ENCODE data around the gene IL6.
"Not testable (repeated sequence)": the region's sequence is repeated elsewhere in the genome, so short reads cannot be mapped to it uniquely, and the experiment has no call there.

GRCh38 chr7:22703978-22704610 is 22.9 kb upstream of the IL6 start:
- TF ChIP-seq EZH2phosphoT487 (IDR thresholded peaks at IDR 0.05; ENCODE audit: borderline replicate concordance); REST (IDR thresholded peaks at IDR 0.05; ENCODE audit: low read depth); TCF7L2 (IDR thresholded peaks at IDR 0.05; ENCODE audit: borderline replicate concordance, extremely low read depth, insufficient read depth, insufficient read length): not testable (repeated sequence)
- TF ChIP-seq, protein P1, sequence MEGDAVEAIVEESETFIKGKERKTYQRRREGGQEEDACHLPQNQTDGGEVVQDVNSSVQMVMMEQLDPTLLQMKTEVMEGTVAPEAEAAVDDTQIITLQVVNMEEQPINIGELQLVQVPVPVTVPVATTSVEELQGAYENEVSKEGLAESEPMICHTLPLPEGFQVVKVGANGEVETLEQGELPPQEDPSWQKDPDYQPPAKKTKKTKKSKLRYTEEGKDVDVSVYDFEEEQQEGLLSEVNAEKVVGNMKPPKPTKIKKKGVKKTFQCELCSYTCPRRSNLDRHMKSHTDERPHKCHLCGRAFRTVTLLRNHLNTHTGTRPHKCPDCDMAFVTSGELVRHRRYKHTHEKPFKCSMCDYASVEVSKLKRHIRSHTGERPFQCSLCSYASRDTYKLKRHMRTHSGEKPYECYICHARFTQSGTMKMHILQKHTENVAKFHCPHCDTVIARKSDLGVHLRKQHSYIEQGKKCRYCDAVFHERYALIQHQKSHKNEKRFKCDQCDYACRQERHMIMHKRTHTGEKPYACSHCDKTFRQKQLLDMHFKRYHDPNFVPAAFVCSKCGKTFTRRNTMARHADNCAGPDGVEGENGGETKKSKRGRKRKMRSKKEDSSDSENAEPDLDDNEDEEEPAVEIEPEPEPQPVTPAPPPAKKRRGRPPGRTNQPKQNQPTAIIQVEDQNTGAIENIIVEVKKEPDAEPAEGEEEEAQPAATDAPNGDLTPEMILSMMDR (IDR thresholded peaks at IDR 0.05 in 2 of 3, conservative IDR thresholded peaks at IDR 0.05 in 1 of 3; ENCODE audit: borderline replicate concordance in 1 of 3, insufficient read depth in 1 of 3, low read depth in 2 of 3, low read length in 2 of 3): not testable (repeated sequence)

Measured in HCT116 (cell line).